HG02885 (cell line): ENCODE results near the gene SH3RF3.

Source experiments
- ATAC-seq: cut with Tn5 transposase; IDR thresholded peaks from one replicate; pipeline ENCODE4 v1.9.1; 2021; ENCODE audit warnings: mild to moderate bottlenecking; ENCODE audit not compliant: unreplicated experiment, poor library complexity

The SH3RF3 gene

DNA sequence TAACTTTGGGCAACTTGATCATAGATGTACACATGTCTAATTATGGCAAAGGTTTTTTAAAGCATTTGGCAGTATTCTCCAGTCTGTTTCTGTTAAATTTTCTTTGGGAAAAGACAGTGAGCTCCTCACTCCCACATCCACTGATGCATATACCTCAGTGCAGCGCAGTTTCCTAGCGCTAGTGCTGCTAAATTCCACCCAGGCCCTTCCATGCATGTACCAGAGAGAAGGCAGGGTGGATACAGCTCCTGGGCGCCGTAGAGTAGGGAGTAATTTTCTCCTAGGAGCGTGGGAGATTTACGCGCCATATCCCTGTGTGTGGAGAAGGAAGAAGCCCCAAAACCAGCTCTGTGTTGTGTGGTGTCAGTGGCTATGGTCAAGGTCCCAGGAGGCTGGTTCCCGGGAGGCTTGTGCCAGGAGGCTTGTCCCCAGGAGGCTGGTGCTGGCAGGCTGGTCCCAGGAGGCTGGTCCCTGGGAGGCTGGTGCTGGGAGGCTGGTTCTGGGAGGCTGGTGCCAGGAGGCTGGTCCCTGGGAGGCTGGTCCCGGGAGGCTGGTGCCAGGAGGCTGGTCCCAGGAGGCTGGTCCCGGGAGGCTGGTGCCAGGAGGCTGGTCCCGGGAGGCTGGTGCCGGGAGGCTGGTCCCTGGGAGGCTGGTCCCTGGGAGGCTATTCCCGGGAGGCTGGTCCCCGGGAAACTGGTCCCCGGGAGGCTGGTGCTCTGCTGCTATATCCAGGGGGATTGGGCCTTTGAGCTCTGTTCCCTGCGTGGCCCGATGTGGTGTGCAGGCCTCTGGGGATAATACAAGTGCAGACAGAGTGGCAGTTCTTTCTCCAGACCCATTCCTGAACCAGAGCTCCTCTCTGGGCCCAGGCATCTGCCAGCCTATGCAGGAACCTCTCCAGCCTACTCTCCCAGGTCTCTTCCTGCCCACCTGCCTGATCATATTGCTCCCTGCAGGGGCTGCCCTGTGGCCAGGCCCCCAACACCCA is 323.6 kb downstream of the SH3RF3 start:
- ATAC-seq, result no peak

DNA sequence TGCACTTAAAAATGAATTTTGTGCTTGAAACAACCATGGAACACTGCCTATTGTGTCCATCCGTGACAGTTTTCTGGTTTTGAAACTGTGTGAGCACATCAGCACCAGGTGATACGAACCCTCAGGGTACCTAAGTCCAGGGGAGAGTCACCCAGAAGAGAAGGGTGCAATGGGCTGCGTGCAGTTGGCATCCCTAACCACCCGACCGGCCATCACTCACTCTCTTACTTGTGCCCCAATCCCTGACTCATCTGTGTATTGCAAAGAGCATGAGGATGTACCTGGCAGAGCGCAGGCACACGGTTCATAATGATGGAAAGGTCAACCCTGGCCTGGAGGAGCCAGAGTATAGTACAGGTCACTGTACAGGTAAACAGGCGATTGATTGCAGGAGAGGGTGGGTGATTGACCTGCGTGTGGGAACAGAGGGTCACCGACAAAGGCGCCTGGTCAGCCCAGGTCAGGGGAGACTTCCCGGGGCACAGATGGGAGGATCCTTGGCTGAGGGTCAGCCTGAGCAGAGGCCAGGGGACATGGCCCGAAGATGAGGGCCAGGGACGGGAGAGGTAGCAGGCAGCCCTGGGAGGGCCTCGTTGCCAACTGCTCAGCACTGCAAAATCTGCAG is 324.5 kb downstream of the SH3RF3 start:
- ATAC-seq, result no peak

DNA sequence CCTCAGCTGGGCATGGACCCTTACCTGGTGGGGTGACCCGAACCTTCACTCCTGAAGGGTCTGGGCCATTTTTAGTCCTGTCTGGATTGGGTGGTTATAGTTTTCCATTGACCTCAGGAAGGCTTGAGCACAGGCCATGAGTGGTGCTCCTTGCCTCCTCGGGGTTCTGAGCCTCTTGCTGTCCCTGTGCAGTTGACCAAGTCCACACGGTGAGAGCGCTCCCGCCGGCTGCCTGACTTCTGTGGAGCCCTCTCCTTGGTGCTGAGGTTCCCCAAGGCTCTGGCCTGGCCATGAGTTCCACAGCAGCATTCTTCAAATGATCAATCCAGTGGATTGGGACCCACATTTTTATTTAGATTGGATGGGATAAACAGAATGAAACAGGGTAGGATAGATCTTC is 325.3 kb downstream of the SH3RF3 start:
- no peak for ATAC-seq

DNA sequence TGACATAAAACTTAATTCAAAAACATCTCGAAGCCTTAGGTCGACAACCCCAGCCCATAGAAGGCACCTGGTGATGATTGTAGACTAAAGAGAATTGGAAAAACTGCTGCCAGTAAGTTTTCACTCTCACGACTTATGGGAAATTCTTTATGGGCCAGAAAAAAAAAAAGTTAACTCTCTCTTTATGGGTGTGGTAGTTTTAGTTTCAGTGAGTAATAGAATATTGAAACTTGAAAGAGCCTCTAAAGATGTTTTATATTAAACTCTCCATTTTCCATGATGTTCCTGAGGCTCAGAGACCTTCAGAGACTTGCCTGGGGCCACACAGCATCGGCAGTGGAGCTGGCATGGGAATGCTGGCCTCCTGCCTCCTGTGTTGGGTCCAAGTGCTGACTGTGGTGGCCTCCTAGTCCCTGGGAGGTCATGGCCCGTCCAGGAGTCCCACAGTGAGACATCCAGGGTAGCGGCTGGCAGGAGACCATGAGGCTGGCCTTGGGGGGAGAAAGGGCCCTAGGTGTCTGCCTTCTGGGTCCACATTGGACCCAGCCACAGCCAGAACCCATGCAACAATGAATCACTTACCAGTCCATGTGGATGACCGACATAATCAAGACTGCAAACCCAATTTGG is 325.9 kb downstream of the SH3RF3 start:
- ATAC-seq, result no peak

DNA sequence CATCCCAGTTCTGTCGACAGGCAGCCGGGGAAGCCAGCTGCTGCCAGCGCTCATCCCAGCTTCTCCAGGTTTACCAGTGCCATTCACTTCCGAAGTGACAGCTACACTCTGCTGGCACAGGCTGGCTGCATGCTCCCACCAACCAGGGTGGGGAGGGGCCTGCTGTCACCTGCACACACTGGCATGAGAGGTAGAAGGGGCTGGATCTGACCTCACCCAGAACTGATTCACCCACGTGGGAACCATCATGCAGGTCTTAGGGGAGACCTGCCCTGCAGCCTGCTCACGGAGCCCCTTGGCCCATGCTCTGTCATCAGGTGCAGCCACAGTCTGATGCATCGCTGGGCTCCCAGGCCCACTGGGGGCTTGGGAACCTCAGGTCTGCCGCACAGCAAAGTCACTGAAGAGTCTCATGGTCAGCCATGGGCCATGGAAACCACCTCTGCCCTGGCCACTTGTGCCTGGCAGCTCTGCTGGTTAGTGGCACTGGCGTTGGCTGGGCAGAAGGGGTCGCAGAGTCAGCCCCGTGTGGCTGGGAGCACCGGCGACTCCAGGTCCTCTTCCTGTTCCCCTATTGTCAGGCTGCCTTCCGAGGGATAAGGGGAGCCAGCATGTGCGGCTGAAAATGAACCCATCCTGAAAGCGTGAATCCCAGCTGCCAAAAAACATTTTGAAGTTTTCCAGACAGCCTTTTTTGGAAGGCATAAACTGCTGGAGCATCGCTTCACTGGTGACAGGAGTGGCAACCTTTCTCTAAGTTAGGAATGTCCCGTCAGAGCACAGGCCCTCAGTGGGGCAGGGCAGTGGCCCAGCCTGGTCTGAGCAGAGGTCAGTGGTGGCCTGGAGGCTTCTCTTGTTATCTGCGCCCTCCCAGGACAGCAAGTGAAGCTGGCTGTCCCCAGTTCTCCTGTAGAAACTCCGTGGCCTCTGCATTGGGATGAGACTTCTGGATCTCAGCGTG is 327.0 kb downstream of the SH3RF3 start:
- no peak for ATAC-seq

DNA sequence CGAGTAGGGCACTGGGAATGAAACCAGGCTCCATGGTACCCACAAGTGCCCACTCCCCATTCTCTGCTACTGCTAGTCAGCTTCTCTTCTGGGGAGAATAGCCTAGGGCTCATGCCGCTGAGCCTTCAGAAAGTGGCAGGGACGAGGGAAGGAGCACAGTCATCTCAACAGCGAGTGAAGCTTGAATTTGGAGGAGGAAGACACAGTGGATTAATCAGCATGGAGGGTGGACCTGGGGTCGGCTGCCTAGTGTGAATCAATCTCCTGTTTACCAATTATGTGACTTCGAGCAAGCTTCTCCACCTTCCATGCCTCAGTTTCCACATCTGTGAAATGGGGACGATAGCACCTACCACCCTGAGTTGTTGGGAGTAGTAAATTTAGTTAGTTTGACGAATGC is 327.8 kb downstream of the SH3RF3 start:
- ATAC-seq, result no peak

DNA sequence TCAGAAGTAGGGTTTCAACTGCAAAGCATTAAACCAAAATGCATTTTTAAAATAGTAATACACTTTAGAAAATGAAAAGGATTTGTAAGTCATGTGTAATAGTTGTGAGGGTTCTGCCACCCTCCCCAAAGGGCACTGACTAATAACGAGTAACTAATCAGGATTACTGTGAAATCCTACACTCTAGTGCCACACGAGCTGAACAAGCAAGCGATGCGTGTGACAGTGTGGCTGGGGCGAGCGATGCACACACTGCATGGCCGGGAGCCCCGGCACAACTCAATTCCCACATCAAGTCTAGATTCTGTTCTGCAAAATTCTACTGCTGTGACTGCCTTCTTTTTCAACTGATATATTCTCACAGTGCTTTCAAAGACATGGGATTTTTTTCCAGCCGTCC is 328.4 kb downstream of the SH3RF3 start:
- ATAC-seq, result no peak

DNA sequence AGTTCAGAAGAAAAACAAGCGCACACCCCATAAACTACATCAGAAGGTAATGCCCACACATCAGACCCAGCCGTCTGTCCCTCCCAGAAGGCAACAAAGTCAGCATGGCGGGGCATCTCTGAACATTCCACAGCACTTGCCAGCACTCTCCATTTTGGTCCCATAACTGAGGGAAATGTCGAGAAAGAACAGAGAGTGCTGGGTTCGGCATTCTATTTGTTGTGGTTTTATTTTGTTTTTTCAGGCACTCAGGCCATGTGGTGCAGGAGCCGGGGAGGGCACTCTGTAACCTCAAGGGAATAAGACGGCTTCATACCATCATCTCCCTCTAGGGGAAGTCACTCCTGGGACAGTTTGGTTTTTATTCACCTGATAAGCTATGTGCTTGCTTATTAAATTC is 328.8 kb downstream of the SH3RF3 start:
- ATAC-seq, result no peak

DNA sequence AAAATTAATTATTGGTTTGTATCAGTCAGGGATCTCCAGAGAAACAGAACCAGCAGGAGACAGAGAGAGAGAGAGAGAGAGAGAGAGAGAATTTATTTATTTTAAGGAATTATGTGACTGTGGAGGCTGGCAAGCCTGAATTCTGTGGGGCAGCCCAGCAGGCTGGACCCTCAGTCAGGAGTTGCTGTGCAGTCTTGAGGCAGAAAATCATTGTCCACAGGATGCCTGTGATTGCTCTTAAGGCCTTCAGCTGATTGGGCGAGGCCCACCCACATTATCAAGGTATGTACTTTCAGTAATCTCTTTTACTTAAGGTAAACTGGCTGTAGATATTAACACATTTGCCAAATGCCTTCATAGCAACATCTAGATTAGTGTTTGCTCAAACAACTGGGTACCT is 329.5 kb downstream of the SH3RF3 start:
- ATAC-seq, result no peak

DNA sequence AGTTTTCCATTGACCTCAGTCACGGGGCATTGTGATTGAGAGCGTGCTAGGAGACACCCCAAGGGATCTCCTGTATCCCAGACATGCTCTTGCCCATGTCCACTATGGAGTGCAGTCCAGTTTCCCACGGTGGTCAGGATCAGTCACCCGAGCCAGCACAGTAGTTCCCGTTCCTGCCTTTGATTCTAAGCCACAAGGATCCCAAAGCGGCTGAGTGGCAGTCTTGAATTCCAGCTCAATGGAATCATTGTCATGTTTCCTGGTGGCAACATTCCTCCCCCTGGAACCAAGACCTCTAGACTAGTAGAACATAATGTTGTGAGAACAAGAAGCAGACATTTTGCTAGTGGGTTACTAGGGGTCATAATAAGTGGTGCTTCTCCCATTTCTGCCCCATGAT is 330.5 kb downstream of the SH3RF3 start:
- ATAC-seq, result no peak

DNA sequence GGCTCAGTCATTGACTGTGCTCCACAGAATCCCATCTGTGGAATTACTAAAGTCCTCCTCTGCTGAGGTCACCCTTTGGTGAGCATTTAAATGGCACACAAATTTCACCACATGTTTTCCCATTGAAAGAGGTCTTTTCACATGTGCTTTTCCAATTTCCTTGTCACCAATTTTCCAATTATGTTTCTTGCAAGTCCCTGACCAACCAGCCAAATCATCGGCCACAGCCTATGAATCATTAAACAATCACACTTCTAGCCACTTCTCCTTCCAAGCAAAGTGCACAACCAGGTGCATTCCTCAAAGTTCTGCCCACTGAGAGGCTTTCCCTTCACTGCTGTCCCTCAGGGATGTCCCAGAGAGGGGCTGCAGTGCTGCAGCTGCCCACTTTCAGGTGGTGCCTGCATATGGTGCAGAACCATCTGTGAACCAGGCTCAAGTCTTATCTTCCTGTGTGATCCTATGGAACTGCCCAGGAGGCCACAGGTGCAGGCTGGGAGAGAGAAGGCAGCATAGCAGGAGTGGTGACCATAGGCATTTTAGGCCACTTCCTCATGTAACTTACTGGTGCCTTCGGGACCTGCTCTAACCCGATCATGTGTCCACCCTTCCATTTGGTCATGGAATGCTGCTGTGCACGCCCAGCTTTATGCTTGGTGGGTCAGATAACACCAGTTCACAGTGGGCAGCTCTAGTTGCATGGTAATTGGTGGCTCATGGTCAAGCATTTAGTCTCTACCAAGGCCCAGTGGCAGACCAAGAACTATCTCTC is 331.7 kb downstream of the SH3RF3 start:
- ATAC-seq, result no peak

DNA sequence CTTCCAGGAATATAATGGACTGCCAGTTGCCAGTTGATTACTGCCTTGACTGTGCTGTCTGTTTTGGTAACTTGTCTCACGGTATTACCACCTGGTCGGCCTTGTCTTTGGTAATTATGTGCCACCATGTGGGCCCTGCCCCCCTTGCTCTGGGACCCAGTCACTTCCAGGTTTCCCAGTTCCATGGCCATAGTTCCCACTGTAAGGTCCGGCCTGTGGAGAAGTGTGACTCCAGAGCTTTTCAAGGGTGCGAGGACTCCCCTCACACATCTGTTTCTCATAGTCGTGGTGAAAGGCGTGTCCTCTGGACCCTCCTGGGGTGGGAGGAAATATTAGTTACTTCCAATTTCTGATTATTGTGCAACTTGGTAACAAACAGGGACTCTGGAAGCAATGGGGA is 334.2 kb downstream of the SH3RF3 start:
- ATAC-seq, result no peak

DNA sequence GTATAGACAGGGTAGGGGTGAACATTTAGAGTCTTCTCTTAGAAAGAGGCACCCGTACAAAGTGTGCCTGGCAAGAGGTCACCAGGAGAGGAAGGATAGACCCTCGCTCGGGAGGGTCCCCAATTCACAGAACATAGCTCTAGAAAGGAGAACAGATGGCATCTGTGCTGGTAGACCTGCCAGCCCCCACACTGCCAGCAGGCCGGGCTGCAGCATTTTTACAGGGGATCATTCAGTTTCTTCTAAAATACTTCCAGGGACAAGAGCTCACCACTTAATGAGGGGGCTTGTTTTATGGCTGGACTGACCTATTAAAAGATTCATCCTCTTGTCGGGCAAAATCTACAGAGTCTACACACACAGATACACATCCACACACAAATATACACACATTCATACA is 334.9 kb downstream of the SH3RF3 start:
- ATAC-seq, result no peak

DNA sequence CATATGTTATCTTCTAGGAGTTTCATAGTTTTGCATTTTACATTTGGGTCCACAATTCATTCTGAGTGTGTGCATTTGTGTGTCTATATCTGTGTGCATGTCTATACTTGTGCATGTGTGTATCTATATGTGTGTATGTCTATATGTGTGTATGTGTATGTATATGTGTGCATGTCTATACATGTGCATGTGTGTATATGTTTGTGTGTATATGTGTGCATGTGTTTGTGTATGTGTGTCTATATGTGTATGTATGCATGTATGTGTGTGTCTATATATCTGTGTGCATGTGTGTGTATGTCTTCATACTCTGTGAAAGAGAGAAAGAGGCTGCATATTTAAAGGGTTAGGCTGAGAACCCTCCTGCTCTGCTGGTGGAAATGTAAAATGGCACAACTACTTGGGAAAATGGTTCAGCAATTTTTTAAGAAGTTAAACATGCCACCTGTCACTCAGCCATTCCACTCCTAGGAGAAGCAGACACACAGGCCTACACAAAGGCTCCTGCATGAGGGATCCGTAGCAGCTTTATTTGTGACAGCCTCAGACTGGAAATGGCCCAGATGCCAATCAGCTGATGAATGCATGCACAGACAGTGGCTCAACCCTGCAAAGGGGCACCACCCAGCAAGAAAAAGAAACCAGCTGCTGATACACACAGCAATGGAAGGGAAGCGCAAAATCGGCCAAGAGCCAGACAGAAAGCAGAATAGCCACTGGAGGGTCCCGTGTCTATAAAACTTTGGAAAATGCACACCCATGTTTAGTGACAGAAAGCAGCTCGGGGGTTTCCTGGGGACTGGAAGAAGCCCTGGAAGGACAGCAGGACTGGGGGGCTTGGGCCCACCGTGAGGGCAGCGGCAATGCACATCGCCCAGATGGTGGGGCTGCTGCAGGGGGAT is 337.9 kb downstream of the SH3RF3 start:
- ATAC-seq, result no peak

DNA sequence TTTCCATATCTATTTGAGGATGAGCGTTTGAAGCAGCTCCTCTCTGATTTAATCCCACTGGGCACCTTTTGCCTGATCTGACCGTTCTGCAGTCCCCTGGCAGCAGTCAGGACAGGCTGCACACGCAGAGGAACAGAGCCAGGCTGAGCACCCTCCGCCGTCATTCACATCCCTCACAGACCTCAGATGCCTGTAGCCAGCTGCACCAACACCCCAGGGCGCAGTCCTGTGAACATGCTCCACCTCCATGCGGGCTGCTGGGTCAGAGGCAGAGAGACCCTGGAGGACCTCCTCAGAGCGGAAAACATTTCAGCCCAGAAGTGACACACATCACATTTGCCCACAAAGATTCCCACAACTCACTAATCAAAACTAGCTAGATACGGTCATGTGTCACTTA is 338.7 kb downstream of the SH3RF3 start:
- ATAC-seq, result no peak

DNA sequence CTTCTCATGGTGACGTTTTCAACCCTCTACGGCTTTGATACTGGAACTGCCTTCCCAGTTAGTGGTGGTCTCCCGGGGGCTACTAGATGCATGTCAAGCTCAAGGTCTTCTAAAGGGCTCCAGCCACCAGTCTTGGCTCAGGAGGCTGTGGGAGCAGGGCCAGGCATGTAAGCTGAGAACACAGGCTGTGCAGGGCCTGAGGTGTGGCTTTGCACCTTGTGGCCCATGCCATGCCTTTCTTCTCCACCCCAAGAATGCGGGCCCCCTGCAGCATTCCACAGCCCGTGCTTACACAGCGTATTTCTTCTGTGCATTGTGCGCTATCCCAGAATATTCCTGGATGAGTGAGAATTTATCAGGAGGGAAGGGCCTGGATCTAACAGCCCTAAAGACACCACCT is 339.9 kb downstream of the SH3RF3 start:
- no peak for ATAC-seq

DNA sequence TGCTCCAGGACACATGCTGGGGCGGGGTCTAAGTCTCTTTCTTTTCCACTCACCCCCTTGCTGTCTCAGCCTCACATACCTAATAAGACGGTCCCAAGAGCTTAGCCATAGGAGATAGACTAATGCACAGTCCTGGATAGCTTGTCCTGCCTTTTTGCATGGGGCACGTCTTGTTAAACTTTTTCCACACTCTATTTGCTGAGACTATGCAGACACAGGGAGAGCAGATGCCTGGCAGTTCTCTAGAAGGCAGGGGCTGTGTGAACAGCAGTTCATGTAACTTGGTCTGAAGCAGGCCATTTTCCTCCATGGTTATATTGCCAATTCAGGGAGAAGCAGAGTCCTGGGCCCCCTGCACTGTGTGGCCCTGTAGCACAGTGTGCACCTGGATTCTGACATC is 342.7 kb downstream of the SH3RF3 start:
- ATAC-seq, result no peak

DNA sequence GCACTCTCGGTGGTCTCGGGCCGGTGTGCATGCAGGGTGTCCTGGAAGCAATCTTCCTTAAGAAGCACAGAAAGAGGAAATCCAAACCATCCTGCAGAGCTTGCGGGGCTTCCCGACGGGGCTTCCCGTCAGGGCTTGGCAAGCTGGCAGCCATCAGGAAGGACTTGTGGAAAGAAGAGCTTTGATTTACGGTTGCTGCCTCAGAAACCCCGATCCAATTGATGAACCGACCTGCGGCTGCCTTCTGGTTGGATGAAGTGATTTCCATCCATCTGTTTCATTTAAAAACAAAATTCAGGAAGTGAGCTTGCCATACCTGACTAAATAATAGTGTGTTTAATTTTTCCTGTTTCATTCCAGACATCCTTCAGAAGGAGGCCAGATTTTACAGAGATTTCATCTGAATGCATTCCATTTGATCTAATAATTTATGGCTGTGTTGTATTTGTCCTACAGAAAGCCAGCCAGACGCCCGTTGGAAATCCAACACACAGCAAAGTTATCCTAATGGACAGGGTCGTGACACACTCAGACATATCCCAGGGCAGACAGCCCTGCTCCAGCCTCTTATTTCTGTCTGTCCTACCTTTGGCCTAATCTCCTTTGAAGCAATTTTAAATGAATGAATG is 343.4 kb downstream of the SH3RF3 start:
- no peak for ATAC-seq
